ENCODE results near the gene ATRN. TPM values are rescaled to one million over a fixed set of nuclear protein-coding genes. Genes with fewer than 3 reads are reported as not detected.

Gene ATRN
- total RNA-seq, 1 donor = 35.2 TPM

GRCh38 chr20:3563133-3563532, 92.3 kb downstream of the ATRN start:
- TF ChIP-seq CTCF (IDR thresholded peaks at IDR 0.05; ENCODE audit: insufficient read depth, low read length) = no peak
- no peak for DNase-seq (ENCODE audit: low read depth)
- H3K4me3 ChIP-seq (ENCODE audit: low read depth, low read length) = no peak overlapping the region

- peak; percentile 71 for DNase-seq (ENCODE audit: low read depth)
- TF ChIP-seq CTCF (IDR thresholded peaks at IDR 0.05; ENCODE audit: insufficient read depth, low read length) = peak; percentile 75
- H3K4me3 ChIP-seq (ENCODE audit: low read depth, low read length) = no peak overlapping the region
Measured at GRCh38 chr20:3563548-3564177, 92.8 kb downstream of the ATRN start.

- TF ChIP-seq CTCF (IDR thresholded peaks at IDR 0.05; ENCODE audit: insufficient read depth, low read length) = no peak
- no peak overlapping the region for H3K4me3 ChIP-seq (ENCODE audit: low read depth, low read length)
- no peak for DNase-seq (ENCODE audit: low read depth)
Measured at GRCh38 chr20:3565851-3566250, 95.0 kb downstream of the ATRN start.

- peak; percentile 31 for DNase-seq (ENCODE audit: low read depth)
- no peak for TF ChIP-seq CTCF (IDR thresholded peaks at IDR 0.05; ENCODE audit: insufficient read depth, low read length)
- no peak overlapping the region for H3K4me3 ChIP-seq (ENCODE audit: low read depth, low read length)
Measured at GRCh38 chr20:3572151-3572550, 101.3 kb downstream of the ATRN start.

GRCh38 chr20:3576363-3576762, 105.5 kb downstream of the ATRN start:
- no peak for DNase-seq (ENCODE audit: low read depth)
- no peak overlapping the region for H3K4me3 ChIP-seq (ENCODE audit: low read depth, low read length)
- no peak for TF ChIP-seq CTCF (IDR thresholded peaks at IDR 0.05; ENCODE audit: insufficient read depth, low read length)

- no peak overlapping the region for H3K4me3 ChIP-seq (ENCODE audit: low read depth, low read length)
- no peak for TF ChIP-seq CTCF (IDR thresholded peaks at IDR 0.05; ENCODE audit: insufficient read depth, low read length)
- no peak for DNase-seq (ENCODE audit: low read depth)
Measured at GRCh38 chr20:3577366-3577765, 106.5 kb downstream of the ATRN start.

- no peak overlapping the region for H3K4me3 ChIP-seq (ENCODE audit: low read depth, low read length)
- no peak for TF ChIP-seq CTCF (IDR thresholded peaks at IDR 0.05; ENCODE audit: insufficient read depth, low read length)
- DNase-seq (ENCODE audit: low read depth) = no peak
Measured at GRCh38 chr20:3580412-3580811, 109.6 kb downstream of the ATRN start.
